GM12864 (cell line): ENCODE data around the gene KCNQ1.

Source experiments
- DNase-seq: peaks from one replicate; pipeline ENCODE4 v3.0.0-alpha.2; 2011; ENCODE audit warnings: low read depth
- H3K4me3 ChIP-seq: 2 replicates; pipeline ENCODE4 v1.5.1; 2011; ENCODE audit warnings: mild to moderate bottlenecking, low read depth, low read length, control low read depth
- TF ChIP-seq, protein P1 (sequence below): IDR thresholded peaks from 2 replicates; pipeline ENCODE4 v1.5.1; 2011; ENCODE audit warnings: low read depth, mild to moderate bottlenecking, moderate library complexity, low read length, control low read depth, inconsistent platforms; ENCODE audit errors: missing control alignments

KCNQ1 gene

DNA sequence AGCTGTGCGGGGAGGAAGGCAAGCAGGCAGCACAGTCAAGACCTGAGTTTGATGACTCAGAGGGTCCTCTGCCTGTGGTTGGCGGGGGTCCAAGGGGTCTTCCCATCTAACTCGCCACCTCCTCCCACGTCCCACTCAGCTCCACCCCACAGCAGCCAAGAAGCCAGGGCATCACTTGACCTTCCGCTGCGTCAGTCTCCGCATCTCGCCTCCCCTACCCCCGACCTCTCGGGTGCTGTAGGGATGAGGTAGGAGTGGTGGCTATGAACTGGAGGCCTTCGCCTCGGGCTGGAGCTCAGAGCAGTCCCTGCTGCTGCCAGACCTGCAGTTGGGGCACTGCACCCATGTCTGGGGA, 350.1 kb downstream of the KCNQ1 start:
- TF ChIP-seq, protein P1, sequence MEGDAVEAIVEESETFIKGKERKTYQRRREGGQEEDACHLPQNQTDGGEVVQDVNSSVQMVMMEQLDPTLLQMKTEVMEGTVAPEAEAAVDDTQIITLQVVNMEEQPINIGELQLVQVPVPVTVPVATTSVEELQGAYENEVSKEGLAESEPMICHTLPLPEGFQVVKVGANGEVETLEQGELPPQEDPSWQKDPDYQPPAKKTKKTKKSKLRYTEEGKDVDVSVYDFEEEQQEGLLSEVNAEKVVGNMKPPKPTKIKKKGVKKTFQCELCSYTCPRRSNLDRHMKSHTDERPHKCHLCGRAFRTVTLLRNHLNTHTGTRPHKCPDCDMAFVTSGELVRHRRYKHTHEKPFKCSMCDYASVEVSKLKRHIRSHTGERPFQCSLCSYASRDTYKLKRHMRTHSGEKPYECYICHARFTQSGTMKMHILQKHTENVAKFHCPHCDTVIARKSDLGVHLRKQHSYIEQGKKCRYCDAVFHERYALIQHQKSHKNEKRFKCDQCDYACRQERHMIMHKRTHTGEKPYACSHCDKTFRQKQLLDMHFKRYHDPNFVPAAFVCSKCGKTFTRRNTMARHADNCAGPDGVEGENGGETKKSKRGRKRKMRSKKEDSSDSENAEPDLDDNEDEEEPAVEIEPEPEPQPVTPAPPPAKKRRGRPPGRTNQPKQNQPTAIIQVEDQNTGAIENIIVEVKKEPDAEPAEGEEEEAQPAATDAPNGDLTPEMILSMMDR, result no peak
- no peak for DNase-seq
- no peak overlapping the region for H3K4me3 ChIP-seq

DNA sequence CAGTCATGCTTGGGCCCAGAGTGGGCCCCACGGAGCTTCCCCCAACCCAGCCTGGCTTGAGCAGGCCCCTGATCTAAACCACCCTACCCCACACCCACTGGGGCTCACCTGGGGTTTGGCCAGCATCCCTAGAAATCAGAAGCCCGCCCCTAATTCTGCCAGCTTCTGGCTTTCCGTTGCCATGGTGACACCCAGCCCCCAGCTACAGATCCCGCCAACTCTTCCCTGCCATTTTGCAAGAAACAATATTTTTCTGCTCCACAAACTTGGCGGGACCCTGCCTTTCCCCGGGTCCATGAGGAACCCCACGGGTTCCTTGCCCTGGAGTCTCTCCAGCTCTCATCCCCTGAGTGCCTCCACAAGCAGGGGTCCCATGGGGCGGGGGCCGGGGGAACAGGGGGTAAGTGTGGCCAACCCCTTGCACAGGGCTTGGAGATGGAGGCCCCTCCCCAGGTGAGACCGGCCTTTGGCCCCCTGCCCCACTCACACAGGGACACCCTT, 350.7 kb downstream of the KCNQ1 start:
- DNase-seq, result no peak
- TF ChIP-seq, protein P1, result no peak
- H3K4me3 ChIP-seq, result no peak overlapping the region

DNA sequence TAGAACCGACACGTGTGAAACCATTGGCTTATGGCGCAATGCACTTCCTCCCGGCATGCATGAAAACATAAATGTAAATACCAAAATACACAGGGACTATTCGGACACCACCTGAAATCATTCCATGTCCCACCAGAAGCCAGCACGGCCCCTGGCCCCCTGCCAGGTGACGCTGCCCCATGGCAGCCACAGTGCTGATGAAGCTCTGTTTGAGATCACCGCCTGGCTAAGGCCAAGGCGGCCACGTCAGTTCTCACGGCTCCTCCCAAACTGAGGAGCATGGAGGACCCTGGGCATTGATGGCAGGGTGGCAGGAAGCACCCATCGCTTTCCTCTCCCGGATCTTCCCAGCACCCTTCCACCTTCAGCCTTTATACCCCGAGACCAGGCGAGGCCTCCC, 351.3 kb downstream of the KCNQ1 start:
- TF ChIP-seq, protein P1, result no peak
- no peak for DNase-seq
- H3K4me3 ChIP-seq, result no peak overlapping the region

DNA sequence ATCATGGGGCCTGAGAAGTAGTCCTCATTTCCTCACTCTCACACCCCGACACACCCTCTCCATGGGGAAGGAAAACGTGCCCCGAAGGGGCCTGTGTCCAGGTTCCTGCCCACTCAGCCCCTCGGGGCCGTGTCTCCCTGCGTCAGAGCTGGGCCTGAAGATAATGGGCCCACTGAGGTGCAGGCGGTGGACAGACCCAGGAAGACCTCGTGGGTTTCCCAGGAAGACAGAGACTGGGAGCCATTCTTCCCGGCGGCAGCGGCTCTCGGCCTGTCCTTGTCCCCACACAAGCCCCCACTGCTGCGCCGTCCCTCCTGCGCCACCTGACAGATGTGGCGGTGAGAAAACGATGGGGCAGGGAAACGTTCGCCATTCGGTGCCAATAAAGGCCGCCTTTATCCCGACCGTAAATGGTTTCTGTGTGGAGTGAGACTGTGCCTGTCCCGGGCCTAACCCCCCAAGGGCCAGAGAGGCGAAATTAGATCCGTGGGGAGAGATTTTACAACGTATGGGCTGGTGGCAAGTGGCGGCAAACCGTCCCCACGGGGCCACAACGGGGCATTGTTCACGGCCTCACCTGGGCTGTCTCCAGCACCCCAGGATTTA, 351.8 kb downstream of the KCNQ1 start:
- H3K4me3 ChIP-seq, result no peak overlapping the region
- TF ChIP-seq, protein P1, result no peak
- DNase-seq, result no peak

DNA sequence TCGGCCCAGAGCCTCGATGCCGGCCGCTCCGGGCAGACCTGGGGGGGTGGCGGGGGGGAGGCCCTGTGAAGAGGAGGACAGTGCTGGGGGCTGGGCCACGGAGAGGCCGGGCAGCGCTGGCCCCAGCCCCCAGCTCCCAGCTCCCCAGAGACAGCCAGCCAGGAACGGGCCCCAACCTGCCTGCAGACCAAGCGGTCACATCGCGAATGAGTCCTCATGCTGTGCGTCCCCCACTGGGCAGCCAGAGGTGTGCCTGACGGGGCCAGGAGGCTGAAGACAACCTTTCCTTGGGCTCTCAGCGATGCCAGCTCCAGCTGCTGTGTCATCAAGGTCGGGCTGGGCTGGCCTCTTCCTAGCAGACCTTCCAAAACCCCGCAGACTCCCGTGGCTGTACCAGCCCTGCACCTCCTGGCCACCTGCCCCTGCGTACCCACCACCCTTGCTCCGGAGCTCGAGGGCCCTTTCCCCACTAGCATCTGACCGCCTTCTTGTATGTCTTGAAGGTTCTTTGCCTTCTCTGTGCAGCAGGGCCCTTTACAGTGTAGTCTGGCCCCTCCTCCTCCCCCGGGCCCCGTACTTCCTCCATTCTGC, 352.4 kb downstream of the KCNQ1 start:
- TF ChIP-seq, protein P1, result no peak
- DNase-seq, result no peak
- no peak overlapping the region for H3K4me3 ChIP-seq

DNA sequence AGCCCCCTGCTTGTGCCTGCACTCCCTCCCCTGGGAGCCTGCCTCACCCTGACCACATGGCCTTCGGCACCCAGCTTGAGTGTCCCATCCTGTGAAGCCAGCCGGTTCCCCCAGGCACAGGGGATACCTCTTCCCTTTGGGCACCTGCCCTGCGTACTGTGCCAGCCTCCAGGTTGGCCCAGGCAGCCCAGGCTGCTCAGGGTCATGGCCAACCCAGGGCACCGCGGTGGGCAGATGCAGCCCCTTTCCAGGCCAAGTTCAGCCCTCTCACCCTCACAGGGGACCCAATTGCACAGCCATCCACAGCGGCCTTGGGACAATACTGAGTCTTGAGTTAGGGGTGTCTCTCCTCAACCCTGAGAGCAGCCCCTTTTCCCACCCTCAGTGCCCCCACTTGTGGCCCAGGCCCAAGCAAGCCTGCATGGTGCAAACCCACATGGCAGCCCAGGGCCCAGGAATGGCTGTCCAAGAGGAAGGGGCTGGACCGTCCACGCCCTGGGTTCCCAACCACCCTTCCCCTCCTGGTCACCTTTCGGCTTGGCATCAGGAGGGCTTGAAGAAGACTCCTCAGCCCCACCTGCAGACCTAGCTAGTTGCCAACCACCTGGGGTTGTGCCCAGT, 353.0 kb downstream of the KCNQ1 start:
- TF ChIP-seq, protein P1, result no peak
- DNase-seq, result no peak
- H3K4me3 ChIP-seq, result no peak overlapping the region
